ENCODE measurements around the gene TUBGCP3.
"Not testable (repeated sequence)": the region's sequence is repeated elsewhere in the genome, so short reads cannot be mapped to it uniquely, and the experiment has no call there.

The TUBGCP3 gene, protein sequence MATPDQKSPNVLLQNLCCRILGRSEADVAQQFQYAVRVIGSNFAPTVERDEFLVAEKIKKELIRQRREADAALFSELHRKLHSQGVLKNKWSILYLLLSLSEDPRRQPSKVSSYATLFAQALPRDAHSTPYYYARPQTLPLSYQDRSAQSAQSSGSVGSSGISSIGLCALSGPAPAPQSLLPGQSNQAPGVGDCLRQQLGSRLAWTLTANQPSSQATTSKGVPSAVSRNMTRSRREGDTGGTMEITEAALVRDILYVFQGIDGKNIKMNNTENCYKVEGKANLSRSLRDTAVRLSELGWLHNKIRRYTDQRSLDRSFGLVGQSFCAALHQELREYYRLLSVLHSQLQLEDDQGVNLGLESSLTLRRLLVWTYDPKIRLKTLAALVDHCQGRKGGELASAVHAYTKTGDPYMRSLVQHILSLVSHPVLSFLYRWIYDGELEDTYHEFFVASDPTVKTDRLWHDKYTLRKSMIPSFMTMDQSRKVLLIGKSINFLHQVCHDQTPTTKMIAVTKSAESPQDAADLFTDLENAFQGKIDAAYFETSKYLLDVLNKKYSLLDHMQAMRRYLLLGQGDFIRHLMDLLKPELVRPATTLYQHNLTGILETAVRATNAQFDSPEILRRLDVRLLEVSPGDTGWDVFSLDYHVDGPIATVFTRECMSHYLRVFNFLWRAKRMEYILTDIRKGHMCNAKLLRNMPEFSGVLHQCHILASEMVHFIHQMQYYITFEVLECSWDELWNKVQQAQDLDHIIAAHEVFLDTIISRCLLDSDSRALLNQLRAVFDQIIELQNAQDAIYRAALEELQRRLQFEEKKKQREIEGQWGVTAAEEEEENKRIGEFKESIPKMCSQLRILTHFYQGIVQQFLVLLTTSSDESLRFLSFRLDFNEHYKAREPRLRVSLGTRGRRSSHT

DNA sequence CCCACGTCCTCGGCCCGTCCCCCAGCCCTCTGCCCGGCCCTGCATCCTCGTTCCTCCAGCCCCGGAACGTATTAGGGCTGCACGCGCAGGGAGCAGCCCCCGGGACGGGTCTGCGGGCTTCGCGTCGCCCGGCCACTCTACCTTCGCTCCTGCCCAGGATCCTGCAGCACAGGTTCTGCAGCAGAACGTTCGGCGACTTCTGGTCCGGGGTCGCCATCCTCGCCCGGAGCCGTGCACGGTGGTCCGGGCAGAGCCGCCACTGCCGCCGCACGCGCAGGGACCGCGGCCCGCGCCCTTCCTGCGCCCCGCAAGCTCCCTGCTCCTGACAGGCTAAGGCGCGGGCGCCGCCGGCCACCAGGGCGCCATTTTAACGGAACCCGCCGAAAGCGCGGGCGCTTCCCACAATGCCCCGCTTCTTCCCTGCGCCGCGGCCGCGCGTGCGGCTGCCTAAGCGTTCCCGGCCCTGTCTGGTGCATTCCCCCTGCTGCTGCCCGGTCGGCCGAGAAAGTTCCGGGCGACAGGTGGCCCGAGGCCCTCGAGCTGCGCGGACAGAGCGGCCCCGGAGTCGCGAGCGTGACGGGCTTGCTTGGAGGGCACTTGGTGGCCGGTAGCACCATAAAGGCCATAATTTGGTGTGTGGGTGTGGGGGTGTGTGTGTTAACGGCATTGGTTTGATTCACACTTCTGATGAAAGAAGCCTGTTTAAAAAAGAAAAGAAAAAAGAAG lies at the start of gene TUBGCP3:
Gene TUBGCP3, minus strand, starts transcription at position 390 of the 726 bp plus-strand sequence. Its CDS starts 173 bp downstream, at position 217.
- DNase-seq, result peak; percentile 80

DNA sequence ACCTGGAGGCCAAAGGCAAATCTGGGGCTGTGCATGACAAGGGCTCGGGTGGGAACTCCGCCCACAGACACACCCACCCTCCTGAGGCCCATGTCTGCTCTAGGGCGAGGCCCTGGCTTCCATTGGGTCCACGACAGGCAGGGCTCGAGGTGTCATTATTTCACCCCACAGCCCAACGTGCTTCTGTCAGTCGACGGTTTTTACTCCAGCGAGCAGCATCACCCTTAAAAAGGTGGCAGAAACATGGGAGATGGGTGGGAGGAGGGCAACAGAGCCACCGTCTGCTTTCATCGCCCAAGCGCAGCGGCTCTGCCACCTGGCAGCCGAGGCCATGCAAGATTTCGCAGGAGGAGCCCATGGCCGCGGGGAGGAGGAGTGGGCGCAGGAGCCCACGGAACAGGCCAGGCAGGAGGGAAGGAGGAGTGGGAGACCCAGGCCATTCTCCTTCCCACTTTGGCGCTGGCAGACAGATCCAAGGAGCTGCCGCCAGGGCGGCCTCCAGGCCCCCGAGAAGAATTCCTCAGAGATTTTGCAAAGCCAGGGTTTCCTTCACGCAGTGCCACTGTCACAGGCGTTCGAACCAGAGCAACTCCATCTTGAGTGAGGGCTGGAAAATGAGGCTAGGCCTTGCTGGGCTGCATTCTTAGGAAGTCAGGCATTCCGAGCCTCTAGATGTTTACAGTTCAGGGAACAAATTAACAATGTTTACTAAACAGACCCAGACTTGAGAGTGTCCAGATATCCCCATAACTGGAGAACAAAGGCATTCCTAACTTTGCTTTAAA lies 49.3 kb upstream of the TUBGCP3 start:
- no peak for DNase-seq

DNA sequence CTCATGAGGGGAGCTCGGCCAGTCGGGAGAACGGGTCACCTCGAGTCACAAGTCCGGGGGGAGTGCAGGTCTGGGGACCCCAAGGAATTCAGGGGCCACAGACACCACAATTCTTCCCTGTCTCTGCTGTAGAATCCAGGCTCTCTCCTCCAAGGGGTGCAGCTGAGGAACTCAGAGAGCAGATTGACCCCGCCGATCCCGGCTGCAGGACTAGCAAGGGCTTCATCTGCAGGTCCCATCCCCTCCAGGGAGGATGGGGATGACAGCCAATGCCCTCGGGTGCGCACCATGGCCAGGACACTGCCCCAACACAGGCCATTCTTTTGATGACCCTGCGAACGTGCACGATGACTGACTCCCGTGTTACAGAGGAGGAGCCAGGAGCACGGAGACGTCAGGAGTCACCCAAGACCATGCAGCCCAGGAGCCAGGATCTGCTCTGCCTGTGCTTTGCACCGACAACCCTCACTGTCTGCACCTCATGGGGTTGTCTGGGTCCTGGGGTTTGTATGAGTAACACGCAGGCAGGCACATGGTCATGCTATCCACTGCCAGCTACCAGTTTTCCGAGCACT lies 48.5 kb upstream of the TUBGCP3 start:
- no peak for DNase-seq

DNA sequence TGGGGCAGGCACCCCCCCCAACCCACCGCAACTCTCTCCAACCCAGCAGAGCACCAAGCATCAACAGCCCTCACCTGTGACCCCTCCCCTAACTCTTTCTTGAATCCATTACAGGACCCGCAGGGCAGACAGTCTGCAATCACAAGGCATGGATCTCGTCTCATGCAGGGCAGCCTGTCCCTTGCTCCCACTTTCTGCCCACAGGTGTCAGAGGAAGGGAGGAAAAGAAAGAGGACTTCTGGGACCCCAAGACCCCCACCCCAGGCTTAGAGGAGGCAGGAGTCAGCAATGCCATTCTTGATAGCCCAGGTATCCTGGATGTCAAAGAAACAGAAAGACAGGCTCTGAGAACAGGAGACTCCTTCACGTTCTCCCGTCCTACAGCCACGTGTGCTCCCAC lies 47.4 kb upstream of the TUBGCP3 start:
- DNase-seq, result no peak

DNA sequence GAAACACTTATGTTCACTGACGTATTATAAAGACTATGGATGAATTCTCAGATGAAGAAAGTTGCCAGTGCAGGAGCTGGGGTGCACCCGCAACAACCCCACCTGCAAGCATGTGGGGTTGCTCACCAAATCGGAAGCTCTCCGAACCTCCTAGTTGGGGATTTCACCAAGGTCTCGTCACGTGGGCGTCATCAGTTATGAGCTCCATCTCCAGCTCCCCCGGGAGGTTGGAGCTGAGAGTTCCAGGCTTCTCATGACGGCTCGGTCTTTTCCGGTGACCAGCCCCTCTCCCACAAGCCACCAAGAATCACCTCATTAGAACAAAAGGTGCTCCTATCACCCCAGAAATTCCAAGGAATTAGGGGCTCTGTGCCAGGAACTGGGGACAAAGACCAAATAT lies 46.1 kb upstream of the TUBGCP3 start:
- DNase-seq, result no peak

DNA sequence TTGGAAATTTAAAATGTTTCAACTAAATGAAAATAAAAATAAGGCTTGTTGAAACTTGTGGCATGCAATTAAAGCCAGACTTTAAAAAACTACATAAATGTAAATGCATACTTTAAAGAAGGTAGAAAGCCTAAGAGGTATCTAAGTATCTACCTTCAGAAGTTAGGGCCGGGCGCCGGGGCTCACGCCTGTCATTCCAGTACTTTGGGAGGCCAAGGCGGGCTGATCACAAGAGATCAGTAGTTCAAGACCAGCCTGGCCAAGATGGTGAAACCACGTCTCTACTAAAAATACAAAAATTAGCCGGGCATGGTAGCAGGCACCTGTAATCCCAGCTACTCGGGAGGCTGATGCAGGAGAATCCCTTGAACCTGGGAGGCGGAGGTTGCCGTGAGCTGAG lies 42.3 kb upstream of the TUBGCP3 start:
- DNase-seq, result not testable (repeated sequence)

DNA sequence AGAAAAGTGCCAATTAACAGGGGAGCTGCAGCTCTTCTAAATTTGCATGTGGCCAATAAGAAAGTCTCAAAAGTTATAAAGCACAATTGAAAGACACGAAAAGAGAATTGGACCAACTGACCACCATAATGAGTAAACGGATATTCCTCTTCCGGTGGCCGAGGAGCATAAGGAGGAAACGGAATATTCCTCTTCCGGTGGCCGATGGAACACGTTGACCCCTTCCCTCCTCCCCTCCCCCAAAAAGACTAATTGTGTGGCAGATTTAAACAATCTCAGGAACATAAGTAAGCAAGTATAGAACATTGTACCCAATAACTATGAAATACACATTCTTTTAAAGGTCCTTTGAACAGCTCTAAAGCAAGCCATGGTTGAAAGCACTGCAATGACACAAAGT lies 41.2 kb upstream of the TUBGCP3 start:
- DNase-seq, result no peak

DNA sequence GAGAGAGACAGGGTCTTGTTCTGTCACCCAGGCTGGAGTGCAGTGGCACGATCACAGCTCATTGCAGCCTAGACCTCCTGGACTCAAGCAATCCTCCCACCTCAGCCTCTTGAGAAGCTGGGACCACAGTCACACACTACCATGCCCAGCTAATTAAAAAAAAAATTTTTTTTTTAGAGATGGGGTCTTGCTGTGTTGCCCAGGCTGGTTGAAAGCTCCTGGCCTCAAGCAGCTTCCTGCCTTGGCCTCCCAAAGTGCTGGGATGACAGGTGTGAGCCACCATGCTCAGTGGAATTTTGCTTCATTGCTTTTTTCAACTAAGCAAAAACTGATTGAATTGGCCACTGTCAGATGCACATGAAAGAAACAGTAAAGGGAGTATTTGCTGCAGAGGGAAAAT lies 39.7 kb upstream of the TUBGCP3 start:
- not testable (repeated sequence) for DNase-seq

DNA sequence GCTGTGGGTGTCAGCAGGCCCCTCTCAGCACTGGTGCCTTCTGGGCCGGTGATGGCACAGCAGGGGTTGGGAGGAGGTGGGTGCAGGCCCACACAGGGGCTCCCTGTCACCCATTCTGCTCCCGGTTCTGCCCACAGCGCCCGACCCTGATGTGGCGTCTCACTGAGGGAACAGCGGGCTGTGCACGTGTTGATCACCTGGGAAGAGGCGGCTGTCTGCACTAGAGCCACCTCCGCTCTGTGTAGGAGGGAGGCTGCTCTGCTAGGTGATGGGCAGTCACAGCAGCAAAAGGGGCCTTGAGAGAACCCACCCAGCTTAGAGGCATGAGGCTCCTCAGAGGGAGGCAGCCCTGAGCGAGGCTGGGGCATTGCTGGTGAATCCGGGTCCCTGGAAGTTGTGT lies 39.2 kb upstream of the TUBGCP3 start:
- DNase-seq, result no peak

DNA sequence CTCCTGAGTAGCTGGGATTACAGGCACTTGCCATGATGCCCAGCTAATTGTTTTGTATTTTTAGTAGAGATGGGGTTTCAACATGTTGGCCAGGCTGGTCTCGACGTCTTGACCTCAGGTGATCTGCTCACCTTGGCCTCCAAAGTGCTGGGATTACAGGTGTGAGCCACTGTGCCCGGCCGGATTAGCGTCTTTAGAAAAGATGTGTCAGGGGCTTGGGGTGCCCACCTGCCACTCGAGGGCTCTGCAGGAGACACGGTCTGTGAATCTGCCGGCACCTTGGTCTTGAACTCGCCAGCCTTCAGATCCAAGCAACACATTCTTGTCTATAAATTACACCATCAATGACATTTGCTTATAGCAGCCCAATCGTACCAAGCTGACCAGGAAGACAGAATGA lies 38.8 kb upstream of the TUBGCP3 start:
- no peak for DNase-seq

DNA sequence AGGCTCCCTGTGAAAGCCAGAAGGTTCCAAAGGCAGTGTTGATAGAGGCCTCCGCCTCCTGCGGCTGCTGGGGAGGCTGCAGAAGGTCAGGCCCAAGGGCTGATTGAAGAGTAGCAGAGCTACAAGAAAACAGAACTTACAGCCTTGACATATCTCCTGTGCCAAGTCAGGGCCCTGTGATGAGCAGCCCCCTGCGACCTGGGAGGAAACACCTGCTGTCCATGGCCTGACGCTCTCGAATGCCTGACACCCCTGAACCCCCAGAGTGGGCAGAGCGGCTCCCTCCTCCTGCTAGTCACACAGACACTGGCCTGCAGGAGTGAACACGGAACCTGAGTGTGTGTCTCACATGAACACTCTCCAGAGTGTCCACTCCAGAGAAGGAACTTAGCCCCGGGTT lies 38.2 kb upstream of the TUBGCP3 start:
- no peak for DNase-seq

DNA sequence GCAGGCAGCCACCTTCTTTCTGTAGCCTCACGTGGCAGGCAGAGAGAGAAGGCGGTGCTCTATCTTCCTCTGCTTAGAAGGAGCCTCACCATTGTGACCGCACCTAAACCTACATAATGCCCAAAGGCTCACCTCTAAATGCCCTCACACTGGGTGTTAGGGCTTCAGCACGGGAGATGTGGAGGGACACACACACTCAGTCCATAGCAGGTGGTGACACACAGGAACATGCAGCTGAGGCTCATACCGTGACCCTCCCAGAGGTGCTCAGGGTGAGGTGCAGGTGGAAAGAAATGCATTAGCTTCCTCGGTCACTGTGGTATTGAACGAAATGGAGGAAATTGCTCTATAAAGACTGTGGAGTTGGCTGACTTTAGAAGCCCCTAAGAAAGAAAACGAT lies 37.7 kb upstream of the TUBGCP3 start:
- no peak for DNase-seq

DNA sequence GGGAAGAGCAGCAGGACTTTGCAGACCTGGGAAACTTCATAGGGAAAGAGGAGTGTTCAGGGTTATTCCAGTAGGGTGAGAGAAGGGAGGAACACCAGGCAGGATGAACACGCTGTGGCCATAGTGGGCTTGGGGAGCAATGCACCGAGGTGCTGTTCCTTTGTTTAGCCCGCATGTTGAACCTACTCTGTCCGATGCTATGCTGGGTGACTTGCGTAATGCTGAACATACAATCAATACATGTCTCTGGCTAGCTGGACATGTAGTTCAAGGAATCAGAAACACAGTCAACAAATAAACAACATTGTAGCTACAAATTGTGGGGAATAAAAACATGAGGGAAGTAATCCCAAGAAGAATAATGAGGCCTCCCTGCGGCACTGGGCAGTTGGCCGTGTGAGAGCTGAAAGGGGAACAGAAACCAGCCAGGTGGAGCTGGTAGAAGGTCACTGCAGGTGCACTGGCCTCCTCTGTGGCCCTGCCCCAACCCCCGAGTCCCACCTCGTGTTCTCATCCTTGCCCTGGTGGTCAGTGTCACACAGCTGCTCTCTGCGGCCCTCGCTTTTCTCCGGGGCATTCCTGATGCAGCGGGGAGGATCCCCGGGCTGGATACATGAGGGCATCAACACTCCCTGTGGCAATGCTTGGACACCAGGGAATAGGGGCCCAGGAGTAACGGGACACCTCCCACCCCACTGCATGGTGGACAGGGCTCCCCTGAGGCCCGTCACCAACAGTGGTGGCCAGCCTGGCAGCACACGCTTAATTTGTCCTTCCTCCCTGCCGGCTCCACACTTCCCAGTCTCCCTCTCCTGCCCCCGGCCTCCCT lies 36.9 kb upstream of the TUBGCP3 start:
- no peak for DNase-seq

DNA sequence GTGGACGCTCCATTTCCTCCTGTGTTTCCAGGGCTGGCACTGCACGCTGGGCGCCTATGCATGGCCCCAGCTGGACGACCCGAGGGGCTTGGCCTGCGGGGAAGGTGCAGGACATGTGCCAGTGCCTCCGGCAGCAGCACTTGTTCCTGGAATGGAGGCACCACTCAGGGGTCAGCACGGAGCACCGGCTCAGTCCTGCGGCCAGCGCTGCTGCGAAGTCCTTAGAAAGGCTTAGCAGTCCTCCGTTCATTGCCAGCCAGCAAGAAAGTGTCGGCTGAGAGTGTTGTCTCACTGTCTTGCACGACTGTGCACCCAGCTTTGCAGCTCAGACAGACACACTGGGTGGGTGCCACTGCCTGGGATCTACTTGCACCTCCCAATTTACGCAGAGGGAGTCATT lies 36.1 kb upstream of the TUBGCP3 start:
- DNase-seq, result no peak

DNA sequence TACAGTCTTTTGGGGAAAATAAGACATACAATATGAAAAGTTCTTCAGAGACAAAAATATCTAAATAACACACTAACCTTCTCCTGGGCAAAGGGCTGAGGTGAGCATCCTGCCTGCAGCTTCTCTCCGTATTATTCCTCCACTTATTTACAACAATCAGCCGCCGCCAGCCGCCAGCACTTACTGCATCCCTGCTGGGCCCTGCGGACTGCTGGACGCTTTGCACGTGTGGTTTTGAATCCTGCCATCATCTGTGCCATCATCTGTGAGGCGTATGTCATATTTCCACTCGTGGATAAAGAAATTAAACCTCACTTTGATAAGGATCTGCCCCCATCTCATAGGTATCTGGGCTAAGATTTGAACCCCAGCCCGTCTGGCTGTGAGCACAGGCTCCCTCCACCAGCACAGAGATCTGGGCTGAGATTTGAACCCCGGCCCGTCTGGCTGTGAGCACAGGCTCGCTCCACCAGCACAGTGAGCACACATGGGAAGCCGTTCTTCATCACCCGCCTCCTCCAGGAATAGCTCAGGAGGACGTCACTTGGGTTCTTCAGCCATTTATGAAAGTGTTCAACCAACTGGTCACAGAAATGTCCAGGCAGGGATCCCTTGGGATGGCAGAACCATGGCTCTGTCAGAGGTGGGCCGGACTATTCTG lies 35.2 kb upstream of the TUBGCP3 start:
- DNase-seq, result no peak

DNA sequence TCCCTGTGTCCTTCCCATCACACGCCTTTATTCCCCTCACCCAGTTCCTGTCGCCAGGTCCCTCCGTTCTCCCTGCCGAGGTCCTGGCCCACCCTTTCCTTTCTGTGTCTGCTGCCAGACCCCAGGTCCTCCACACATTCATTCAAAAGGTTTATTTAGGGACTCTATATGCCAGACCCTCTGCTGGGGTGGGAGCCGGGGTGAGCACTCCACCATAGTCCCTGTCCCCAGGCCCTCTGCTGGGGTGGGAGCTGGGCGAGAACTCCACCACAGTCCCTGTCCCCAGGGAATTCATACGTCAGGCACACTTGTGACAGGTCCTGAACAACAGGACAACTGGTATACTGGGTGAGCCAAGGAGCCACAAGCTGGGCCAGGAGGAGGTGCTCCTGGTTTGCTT lies 34.4 kb upstream of the TUBGCP3 start:
- no peak for DNase-seq

DNA sequence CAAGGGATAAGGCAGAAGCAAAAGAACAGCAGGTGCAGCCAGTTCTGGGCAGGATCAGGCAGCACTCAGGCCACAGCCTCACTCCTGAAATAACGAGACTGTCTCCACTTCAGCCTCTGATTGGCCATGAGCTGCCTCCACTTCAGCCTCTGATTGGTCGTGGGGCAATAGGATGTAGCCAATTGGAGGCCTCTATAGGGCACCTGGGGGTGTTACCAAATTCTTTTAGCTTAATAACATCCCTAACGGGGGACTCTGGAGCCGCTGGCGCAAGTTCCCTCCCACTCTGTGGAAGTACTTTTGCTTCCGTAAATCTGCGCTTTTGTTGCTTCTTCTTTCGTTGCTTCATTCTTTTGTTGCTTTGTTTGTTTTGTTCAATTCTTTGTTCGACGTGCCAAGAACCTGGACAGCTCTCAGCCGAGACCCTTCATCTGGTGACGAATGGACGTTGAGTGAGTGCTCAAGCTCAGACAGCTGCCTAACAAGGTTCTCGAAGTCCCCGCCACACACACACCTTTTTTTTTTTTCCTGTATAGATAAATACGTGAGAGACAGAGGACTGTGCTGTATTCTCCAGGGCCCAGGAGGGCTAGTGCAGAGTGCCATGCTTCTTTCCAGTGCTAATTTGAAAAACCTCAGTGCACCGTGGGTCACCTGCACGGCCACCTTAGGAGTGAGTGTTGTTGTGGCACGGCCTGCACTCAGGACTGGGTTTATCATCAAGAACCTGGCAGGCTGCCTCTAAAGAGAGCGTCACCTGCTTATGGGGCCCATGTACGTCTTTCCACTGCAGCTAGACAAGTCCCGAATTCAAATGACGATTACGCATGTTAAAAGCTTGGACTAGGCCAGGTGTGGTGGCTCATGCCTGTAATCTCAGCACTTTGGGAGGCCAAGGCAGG lies 32.0 kb upstream of the TUBGCP3 start:
- peak; percentile 68 for DNase-seq

DNA sequence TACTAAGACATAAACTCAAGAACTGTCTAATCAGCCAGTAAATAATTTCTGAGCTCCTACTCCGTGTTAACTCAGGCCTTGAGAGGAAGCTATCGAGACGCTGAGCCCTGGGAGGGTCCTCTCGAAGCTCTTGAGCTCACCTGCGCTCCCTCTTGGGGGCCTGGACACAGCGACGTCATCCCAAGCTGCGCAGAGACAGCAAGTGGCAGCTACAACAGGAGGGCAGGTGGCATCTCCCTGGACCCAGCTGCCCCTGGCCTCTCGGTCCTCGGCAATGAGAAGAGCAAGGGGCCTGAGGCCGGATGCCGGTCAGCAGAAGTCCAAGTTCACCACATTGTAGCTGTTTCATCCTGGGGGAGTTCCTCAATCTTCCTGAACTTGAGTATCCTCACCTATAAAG lies 30.5 kb upstream of the TUBGCP3 start:
- no peak for DNase-seq

DNA sequence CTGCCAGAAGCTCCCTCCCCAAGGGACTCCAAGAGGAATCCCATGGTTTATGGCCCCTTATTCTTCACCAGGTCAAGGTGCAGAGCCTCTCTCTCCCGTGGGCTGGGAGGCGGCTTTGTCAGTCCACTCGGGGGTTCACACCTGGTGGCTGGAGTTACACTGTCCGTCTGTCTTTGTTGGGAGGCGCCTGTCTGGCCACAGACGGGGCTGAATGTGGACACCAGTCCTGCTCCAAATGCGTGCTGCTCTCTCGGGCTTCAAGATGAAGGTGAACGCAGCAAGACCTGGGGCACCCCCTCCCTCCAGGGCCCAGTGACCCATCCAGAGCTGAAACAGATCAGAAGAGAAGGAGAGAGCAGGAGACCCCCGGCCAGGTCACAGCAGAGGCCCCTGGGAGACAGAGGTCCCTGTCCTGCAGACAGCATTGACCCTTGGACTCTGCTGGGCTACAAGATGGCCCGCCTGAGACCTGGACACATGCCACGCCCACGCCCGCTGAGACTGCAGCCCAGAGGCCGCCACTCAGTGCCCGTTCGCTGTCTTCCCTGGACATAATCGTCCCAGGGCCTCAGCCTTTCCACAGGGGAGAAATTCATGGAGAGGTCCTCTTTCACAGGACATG lies 29.9 kb upstream of the TUBGCP3 start:
- DNase-seq, result no peak

Measured in NCI-H2107 (cell line).